Vagina (tissue), 2 donors: ENCODE measurements around the gene PRMT7. TPM values are rescaled to one million over a fixed set of nuclear protein-coding genes. Genes with fewer than 3 reads are reported as not detected.

Experiments used
- DNase-seq, 2 donors: peaks; one replicate each; pipeline ENCODE4 v3.0.0-alpha.2; 2017; ENCODE audit errors: extremely low spot score in 2 of 2
- H3K27ac ChIP-seq: fragments of 200-600 bp; sonication (generic); one replicate; pipeline ENCODE4 v1.5.1; 2019
- H3K27me3 ChIP-seq: fragments of 200-600 bp; sonication (generic); one replicate; pipeline ENCODE4 v1.5.1; 2019
- H3K36me3 ChIP-seq, 2 donors: fragments of 200-600 bp; sonication (generic); one replicate each; pipeline ENCODE4 v1.5.1; 2017 to 2019
- H3K4me1 ChIP-seq: fragments of 200-600 bp; sonication (generic); one replicate; pipeline ENCODE4 v1.5.1; 2019
- H3K4me3 ChIP-seq, 2 donors: fragments of 200-600 bp; sonication (generic); 1 replicate in 1 of 2; 2 replicates in 1 of 2; pipeline ENCODE4 v1.5.1; 2016 to 2019
- H3K9me3 ChIP-seq: fragments of 200-600 bp; sonication (generic); one replicate; pipeline ENCODE4 v1.5.1; 2019
- CTCF ChIP-seq, 3 experiments: fragments of 450-650 bp in 2 of 3; fragments of 200-600 bp in 1 of 3; sonication (generic) in 1 of 3; IDR thresholded peaks; one replicate each; pipeline ENCODE4 v1.5.1; 2017 to 2019; ENCODE audit warnings: antibody characterized with exemption in 3 of 3, mild to moderate bottlenecking in 2 of 3, moderate library complexity in 2 of 3
- POLR2A ChIP-seq, 2 donors: fragments of 450-650 bp; IDR thresholded peaks; one replicate each; pipeline ENCODE4 v1.6.1; 2017; ENCODE audit warnings: antibody characterized with exemption in 2 of 2, mild to moderate bottlenecking in 2 of 2, moderate library complexity in 2 of 2
- POLR2AphosphoS5 ChIP-seq, 2 donors: sonication (generic); formaldehyde crosslinking; IDR thresholded peaks; one replicate each; pipeline ENCODE4 v1.9.0; 2017; ENCODE audit warnings: antibody characterized with exemption in 2 of 2, mild to moderate bottlenecking in 2 of 2, low read depth in 1 of 2; ENCODE audit not compliant: insufficient read depth in 1 of 2
- intact Hi-C: fragments of 100-400 bp; cut with DNase I; formaldehyde crosslinking; loops from one replicate; pipeline ENCODE4 v1.15.1; 2023
- total RNA-seq: library from RNA; depleted of rRNA; stranded (reverse); fragments of >200 nt; gene quantifications from one replicate; pipeline ENCODE4 v1.2.3, GENCODE V29; 2016

PRMT7 gene
- total RNA-seq, 1 donor from 2014 or later = 47.9 TPM

- TF ChIP-seq POLR2A (IDR thresholded peaks at IDR 0.05) (no peak), CTCF (IDR thresholded peaks at IDR 0.05) (no peak), POLR2AphosphoS5 (IDR thresholded peaks at IDR 0.05; ENCODE audit: insufficient read depth in 1 of 2, low read depth in 1 of 2) (no peak)
- no peak overlapping the region for H3K27ac ChIP-seq
- no peaks in the 10 kb centered on the region for H3K4me1 ChIP-seq
- H3K36me3 ChIP-seq = no peaks in the 10 kb centered on the region
- H3K27me3 ChIP-seq = no peaks in the 10 kb centered on the region
- no peak overlapping the region for H3K4me3 ChIP-seq
- DNase-seq = no peak
- intact Hi-C loops = no loop called here
- H3K9me3 ChIP-seq = no peaks in the 10 kb centered on the region
Measured at GRCh38 chr16:68380348-68380670, 69.5 kb downstream of the PRMT7 start.

- no peaks in the 10 kb centered on the region for H3K36me3 ChIP-seq
- DNase-seq = no peak
- H3K9me3 ChIP-seq = no peaks in the 10 kb centered on the region
- no peak for TF ChIP-seq CTCF (IDR thresholded peaks at IDR 0.05)
- no peak for TF ChIP-seq POLR2AphosphoS5 (IDR thresholded peaks at IDR 0.05; ENCODE audit: insufficient read depth in 1 of 2, low read depth in 1 of 2)
- no peak for TF ChIP-seq POLR2A (IDR thresholded peaks at IDR 0.05)
- intact Hi-C loops = no loop called here
- no peak overlapping the region for H3K27ac ChIP-seq
- no peaks in the 10 kb centered on the region for H3K4me1 ChIP-seq
- no peak overlapping the region for H3K4me3 ChIP-seq
- H3K27me3 ChIP-seq = no peaks in the 10 kb centered on the region
Measured at GRCh38 chr16:68380676-68381362, 70.0 kb downstream of the PRMT7 start.

GRCh38 chr16:68381363-68381724, 70.5 kb downstream of the PRMT7 start:
- Histone ChIP-seq H3K4me1 (no peaks in the 10 kb centered on the region), H3K27ac (no peak overlapping the region), H3K36me3 (no peaks in the 10 kb centered on the region), H3K4me3 (no peak overlapping the region), H3K27me3 (no peaks in the 10 kb centered on the region), H3K9me3 (no peaks in the 10 kb centered on the region)
- no peak for DNase-seq
- intact Hi-C loops = no loop called here
- no peak for TF ChIP-seq POLR2A (IDR thresholded peaks at IDR 0.05)
- no peak for TF ChIP-seq CTCF (IDR thresholded peaks at IDR 0.05)
- TF ChIP-seq POLR2AphosphoS5 (IDR thresholded peaks at IDR 0.05; ENCODE audit: insufficient read depth in 1 of 2, low read depth in 1 of 2) = no peak

- Histone ChIP-seq H3K27me3 (no peaks in the 10 kb centered on the region), H3K4me3 (no peak overlapping the region), H3K4me1 (no peaks in the 10 kb centered on the region), H3K36me3 (no peaks in the 10 kb centered on the region), H3K9me3 (no peaks in the 10 kb centered on the region), H3K27ac (no peak overlapping the region)
- no peak for DNase-seq
- TF ChIP-seq POLR2AphosphoS5 (IDR thresholded peaks at IDR 0.05; ENCODE audit: insufficient read depth in 1 of 2, low read depth in 1 of 2) (no peak), POLR2A (IDR thresholded peaks at IDR 0.05) (no peak), CTCF (IDR thresholded peaks at IDR 0.05) (no peak)
- intact Hi-C loops = no loop called here
Measured at GRCh38 chr16:68382296-68382718, 71.5 kb downstream of the PRMT7 start.

GRCh38 chr16:68383858-68384257, 73.0 kb downstream of the PRMT7 start:
- Histone ChIP-seq H3K4me3 (no peak overlapping the region), H3K27me3 (no peaks in the 10 kb centered on the region), H3K36me3 (no peaks in the 10 kb centered on the region), H3K4me1 (no peaks in the 10 kb centered on the region), H3K9me3 (no peaks in the 10 kb centered on the region), H3K27ac (no peak overlapping the region)
- intact Hi-C loops = no loop called here
- no peak for DNase-seq
- TF ChIP-seq POLR2AphosphoS5 (IDR thresholded peaks at IDR 0.05; ENCODE audit: insufficient read depth in 1 of 2, low read depth in 1 of 2) (no peak), POLR2A (IDR thresholded peaks at IDR 0.05) (no peak), CTCF (IDR thresholded peaks at IDR 0.05) (no peak)
